G401 (cell line): ENCODE results near the gene AUTS2. TPM values are rescaled to one million over a fixed set of nuclear protein-coding genes. Genes with fewer than 3 reads are reported as not detected.

ENCODE experiments used
- DNase-seq: peaks from one replicate; pipeline ENCODE4 v3.0.0-alpha.2; 2015; ENCODE audit warnings: low spot score
- in situ Hi-C: cut with HindIII; loops from 2 replicates; pipeline ENCODE4 v1.10.0; 2016; ENCODE audit warnings: low sequenced_read_pairs, mixed read lengths
- total RNA-seq: library from RNA; depleted of rRNA; stranded (reverse); fragments of >200 nt; shearing (Covaris generic); gene quantifications from 2 replicates; pipeline ENCODE4 v1.2.3, GENCODE V29; 2014

AUTS2 gene
- total RNA-seq, 1 experiment from 2014 or later, result 4.4 TPM

DNA sequence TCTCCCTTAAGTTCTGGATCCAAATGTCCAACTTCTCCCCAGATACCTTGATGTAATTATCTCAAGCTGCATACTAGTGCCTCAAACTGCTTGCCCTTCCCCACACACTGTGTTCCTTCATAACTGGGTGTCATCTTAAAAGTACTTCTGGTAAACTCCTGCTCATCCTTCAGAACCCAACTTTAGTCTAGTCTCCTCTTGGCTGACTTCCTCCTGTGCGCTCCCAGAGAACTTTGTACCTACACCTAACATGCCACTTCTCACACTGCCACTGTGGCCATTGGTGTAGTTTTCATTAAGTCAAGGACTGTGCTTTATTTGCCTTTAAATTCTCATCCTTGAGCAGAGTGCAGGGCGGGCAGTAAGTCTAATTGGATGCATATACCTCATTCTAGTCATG, 958.5 kb downstream of the AUTS2 start:
- DNase-seq, result no peak
- in situ Hi-C loops, result no loop called here

DNA sequence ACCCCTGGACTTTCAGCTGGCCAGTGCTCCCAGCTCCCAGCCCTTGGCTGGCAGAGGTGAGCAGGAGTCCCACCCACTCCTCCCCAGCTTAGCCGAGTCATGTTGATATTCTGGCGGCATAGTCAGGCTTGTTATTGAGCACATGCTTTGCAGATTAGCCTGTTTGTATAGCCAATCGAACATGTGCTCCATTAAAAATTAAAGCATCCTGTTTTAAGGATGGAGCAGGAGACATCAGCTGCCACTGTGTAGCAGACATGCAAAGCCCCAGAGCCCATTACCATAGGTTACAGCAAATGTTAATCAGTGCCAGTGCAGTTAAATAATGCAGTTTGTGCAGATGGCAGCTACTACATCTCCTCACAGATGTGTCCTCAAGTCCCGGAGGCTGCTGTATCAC, 959.1 kb downstream of the AUTS2 start:
- DNase-seq, result no peak

DNA sequence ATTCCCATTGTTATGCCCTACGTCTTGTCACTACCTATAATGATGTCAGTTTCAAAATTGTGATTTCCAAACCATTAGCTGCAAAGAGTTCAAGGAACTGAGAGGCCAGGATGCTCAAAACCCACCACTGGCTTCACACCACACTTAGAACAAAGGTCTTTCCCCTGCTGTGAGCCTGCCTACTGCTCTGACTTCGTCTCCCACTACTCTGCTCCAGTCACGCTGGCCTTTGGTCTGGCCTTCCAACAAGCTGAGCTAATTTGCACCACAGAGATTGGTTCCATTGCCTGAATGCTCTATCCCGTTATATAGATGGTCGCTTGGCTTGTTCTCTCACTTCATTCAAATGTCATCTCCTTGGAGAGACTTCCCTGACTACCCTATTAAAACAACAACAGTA, 961.5 kb downstream of the AUTS2 start:
- in situ Hi-C loops, result no loop called here
- no peak for DNase-seq

More for the DNA sequence above, 959.1 kb downstream of the AUTS2 start:
- in situ Hi-C loops, result no loop called here

DNA sequence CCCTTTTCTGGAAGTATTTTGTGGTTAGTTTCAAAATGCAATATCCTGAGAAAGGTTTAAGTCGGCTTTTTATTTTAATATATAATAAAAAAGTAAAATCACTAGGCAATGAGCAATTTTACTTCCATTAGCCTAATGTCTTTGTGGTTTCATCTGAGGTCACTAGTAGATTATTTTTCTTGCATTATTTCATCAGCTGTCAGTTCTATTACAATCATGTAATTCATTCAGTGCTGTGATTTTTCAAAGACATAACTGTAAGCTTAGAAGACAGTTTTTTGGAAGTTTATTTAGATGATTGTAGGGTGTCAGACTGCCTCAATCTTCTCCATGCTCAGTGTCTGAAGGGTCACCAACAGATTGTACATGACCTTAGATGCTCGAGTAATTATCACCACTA, 965.7 kb downstream of the AUTS2 start:
- in situ Hi-C loops, result no loop called here
- no peak for DNase-seq

DNA sequence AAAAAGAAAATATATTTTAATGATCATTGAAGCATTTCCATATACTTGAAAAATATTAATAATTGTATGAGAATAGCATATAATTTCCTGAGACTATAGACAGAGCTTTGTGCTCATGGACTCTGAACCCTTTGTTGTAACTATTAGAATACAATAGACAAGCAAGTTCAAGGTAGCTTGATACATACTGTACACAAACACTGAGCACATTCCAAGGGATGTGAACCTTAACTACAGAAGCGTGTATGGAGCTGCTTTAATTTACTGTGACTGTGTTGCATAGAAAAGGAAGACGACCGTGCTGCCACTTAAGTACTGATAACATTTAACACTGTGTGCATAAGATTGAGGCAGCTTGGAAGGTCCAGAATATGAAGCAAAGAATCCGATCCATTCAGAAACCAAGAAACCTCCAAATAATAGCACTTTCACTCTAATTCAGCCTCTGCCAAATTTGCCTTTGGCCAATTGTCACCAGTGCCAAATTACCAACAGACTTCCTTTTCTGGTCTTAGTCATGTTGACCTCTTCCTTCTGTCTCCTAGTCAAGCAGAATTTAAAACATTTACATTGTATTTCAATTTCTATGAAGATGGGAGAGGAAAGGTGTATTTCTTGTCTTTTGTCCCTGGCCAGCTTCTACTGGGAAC, 967.6 kb downstream of the AUTS2 start:
- DNase-seq, result no peak
- in situ Hi-C loops, result no loop called here

DNA sequence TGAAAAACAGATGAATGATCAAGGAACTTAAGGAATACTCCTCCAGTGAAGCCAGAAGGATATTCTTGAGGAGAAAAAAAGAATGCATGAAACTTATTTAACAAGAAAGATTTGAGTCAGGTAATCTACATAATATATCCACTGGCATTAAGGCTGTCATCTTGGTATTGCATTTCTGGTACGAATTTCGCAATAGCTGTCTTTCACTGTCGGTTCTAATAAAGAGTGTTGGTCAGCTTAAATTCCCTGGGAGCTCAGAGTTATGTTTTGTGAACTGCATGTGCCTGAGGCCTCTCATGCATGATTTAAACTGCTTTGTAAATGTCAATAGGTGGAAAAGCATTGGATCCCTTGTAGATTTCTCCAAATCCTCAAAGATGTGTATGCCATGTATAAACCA, 968.4 kb downstream of the AUTS2 start:
- in situ Hi-C loops, result no loop called here
- DNase-seq, result no peak

DNA sequence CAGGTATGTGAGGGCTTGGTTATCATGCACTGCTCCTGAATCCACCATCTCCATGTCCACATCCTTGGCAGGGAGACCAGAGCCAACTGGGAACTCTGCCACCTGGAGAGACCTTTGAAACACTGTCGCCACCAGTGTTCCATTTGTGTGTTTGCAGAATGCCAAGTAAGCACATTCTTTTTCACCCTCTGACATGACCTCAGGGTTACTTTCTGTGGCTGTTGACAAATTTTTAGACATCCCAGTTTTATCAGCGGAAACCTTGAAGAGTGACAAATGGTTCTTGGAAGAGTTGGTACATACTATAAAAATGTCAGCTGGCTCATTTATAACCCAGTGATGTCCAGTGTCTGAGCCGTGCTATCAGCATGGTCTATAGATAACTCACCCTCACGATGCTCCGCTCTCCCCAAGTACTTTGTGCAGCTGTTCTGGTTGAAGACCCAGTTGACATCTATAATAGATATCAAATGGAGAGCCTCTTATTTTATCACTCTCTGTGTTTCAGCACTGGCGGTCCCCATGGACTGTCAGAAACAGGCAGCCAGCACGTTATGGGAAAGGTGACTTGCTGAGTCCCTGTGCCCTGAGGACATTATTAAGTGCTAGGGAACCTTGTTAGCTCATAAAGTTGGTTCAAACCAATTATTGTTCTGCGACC, 970.5 kb downstream of the AUTS2 start:
- in situ Hi-C loops, result no loop called here
- DNase-seq, result peak; percentile 23

DNA sequence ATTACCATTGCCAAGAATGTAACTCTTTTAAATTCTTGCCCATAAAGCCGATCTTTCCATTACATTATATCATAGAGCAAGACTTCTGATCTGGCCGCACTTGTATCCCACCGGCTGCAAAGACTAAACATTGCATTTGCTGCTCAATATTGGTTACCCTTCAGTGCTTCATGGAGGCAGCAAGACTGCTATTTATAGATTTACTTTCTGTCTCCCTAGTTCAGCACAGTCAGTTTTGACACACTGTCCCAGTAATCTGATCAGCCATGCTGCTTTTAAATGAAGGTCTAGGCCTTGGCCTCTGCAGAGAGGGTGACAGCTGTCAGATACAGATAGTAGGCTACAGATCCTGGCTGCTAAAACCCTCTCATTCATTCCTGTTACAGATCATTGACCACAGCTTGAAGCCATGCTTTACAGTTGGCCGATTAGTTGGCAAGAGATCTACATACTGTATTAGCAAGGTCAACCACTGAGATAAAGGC, 971.1 kb downstream of the AUTS2 start:
- in situ Hi-C loops, result no loop called here
- DNase-seq, result peak; percentile 75

DNA sequence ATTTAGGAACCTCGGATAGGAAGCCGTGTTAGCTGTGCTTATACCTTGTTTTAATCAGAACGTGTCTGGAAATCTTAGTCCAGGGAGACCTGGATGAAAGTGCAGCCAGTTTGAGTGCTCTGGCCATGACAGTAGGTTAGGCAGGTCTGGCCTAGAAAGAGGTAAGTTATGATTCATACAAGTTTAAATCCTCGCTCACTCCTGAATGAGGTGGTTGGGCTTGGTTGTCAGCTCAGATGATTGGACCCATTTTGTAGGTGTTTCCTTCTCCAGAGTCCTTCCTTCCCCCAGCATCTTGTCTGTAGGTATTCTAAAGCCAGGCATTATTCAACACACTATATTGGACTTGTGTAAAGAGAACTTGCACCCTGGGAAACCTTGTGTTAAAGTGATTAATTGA, 971.8 kb downstream of the AUTS2 start:
- no peak for DNase-seq
- in situ Hi-C loops, result no loop called here

DNA sequence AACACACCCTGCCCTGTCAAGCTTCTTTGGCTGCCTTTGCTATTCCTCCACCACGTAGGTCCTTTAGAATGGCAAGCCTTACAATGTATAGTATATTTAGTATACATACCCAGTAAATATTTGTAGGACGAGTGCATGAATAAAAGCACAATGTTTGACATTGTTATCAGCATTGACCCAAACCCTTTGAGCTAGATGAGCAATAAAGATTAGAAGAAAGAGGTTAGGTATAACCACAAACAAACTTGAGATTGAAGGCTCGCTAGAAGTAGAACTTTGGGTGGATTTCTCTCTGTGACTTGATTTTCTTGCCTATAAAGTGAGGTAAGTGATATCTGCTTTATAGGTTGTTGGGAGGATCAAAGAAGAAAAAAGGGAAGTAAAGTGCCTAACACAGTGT, 972.7 kb downstream of the AUTS2 start:
- in situ Hi-C loops, result no loop called here
- no peak for DNase-seq

DNA sequence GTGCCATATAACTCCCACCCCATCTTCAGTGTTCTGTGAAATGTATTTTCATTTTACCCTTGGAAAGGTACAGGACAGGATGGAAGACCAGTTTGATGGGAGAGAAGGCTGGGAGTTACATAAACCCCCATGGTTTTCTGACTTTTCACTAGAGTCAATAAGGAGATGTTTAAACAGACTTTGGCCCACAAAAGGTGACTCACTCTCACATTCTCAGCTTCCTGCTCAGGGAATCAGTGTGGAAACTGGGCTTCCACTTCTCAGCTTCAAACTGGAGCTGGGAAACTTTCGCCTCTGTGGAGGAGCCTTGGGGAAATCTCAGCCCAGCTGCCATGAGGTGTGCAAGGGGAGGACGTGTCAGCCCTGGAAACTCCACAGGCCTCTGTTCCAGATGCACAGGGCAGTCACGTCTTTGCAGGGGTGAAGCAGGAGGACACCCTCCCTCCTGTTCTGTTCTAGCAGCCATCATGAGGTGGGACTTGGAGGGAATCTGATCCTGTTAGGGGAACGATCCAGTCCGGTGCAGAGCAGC, 973.2 kb downstream of the AUTS2 start:
- in situ Hi-C loops, result no loop called here

DNA sequence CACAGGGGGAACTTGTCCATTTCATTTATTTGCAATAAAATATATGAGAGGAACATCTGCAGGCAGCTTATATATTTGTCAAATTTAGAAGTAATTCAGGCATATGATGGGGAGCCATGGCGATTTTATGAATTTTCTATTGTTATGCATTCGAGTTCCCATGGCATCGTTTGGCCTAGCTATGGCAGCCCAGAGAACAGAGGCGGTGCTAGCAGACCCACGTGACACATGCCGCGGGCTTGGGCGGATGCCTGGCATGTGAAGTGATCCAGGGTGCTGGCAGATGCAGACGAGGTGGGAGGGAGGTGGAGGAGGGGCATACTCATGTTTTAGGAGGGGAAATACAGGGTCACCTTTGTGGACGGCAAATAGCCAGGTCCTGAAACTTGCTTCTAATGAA, 973.7 kb downstream of the AUTS2 start:
- DNase-seq, result no peak
- in situ Hi-C loops, result no loop called here

More for the DNA sequence above, 973.2 kb downstream of the AUTS2 start:
- DNase-seq, result no peak

DNA sequence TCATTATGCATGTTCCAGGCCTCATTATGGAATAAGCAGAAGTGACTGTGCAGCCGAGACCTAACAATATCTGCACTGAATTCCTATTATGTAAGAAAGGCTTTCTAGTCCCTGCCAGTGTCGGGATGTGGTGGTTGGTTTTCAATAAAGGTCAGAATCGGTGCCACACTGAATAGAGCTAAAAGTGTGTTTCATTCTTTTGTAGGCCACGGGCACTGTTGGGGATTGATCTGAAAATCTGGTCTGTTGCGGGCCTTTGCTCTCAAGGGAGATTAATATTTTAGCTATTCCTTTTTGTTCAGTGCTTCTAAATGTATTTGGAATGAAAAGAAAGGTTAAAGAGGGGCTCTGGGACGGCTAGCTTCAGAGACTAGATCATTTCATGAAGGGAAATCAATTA, 974.3 kb downstream of the AUTS2 start:
- DNase-seq, result no peak
- in situ Hi-C loops, result no loop called here

DNA sequence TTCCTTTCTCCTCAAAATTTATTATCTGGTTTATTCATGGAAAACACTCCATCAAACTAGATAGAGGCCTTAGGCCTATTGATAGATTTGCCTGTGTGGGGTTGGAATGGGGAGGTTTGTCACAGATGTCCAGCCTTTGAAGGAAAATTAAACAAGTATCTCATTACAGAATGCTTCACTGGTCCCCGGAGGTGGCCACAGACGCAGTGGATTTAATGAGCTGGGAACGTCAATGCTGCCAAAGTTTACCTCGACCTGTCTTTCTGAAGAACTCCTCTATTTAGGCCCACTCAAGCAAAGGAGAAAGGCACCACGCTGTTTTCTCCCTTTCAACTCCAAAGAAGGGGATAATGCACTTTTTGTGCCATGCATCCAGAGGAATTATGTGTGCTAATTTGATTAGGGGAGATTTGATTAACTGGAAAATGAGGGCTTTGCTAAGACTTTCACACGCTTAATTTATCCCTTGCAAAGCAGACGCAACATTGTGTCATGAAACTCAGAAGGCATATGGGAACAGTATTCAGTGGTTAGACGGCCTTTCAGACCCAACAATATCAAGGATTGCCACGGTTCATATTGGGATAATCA, 974.9 kb downstream of the AUTS2 start:
- in situ Hi-C loops, result no loop called here
- peak; percentile 16 for DNase-seq

DNA sequence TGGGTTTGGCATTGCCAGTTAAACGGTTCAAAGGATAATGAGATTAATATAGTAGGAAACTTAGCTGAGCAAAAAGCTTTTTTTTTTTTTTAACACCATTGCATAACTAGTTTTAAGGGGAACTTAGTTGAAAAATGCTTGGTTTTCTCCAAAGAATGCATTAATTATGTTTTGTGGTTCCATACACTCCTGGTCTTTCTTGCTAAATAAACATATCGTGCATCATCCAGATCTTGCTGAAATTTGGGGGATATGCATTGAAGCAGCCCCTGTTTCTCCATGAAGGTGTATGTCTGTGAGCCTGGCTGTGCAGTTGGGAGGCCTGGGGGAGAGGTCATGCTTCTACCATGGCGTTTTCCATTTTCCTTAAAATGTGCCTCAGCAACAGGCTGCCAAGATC, 975.4 kb downstream of the AUTS2 start:
- DNase-seq, result no peak
- in situ Hi-C loops, result no loop called here

DNA sequence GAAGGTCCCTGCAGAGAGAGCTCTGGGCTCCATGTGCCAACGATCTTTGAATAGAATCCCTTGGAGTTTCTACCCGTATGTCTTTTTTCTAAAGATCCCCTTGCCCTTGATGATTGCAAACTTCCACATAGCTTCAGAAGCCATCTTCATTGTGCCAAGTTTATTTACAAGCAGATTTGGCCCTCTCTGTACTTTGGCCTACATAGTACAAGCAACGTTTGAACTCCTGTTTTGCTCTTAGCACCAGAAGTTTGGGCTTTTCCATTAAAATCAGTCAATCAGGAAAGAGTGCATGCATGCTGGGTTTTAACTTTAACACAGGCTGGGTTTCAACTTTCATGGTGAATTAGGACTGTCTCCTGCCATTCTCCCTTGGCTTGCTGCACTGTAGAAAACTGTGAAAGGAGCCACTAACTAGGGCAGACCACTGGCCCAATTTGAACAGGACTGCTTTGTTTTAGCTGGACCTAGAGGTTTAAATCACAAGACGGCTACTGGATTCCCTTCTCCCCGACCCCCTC, 976.1 kb downstream of the AUTS2 start:
- in situ Hi-C loops, result no loop called here
- DNase-seq, result peak; percentile 10

DNA sequence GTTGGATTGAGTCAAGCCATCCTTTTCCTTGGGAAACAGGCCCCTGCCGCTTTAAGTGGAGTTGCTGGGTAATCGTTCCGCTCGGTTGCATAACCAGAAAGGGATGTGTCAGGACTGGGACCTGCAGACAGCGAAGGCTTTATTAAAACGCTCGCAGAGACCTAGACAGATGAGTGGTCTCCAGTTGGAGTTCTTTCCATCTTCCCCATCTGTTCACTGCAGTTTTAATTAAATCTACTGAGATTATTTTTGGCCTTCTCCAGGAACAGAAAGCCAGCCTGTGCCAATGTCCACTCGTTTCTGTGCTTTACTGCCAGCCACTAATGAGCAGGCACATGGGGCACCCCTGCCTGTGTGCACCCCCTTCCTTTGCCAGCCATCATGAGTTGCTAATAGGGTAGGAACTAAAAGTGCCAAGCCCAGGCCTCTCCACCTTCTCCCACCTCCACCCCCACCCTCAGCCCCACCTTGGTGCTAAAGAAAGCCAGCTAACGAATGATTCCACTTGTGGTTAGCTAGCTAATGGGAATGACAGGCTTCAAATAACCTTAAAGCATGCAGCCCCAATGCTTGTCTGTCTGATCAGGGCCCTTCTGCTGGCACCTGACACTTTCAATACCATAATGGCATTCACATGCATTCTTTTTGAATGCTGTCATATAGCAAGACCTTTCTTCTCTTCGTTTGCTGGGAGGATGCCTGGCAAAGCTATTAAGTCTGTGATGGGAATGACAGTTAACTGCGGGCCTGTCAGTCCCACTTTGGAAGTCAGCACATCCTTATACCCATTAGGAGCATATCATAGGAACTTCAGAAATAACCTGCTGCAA, 976.9 kb downstream of the AUTS2 start:
- peak; percentile 81 for DNase-seq
- in situ Hi-C loops, result no loop called here

DNA sequence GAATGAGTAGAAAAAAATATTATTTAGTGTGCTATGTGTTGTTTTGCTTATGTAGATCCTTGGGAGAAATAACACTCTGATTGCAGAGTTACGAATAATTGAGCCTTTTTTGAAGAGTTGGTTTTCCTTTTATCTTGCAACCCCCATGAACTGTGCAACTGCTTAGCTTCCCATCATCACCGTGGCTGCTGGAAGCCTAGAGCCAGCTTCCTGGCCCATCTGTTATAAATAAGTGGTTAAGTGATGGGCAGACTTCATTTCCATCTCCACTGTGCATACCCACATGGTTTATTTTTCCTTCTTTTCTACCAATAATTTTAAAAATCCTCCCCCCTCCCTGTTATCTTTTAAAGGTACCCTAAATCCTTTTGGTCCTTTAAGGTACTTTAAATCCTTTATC, 978.8 kb downstream of the AUTS2 start:
- in situ Hi-C loops, result no loop called here
- DNase-seq, result peak; percentile 47

DNA sequence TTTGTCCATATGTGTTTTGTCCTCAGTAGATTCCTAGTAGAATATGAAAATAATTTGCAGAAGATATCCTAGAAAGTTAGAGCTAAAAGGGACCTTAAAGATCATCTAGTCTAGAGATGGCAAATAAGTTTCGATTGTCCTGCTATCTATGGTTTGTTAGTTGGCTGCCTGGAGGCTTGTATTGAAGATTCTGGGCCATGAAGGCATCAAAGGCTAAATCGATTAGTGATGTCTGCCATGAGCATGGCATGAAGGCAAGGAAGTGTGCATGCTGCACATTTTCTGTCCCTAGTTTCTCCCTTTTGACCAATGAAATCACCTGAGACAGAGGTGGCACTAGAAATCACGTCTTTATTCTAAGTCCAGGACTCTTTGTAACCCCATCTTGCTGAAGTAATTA, 979.9 kb downstream of the AUTS2 start:
- in situ Hi-C loops, result no loop called here
- DNase-seq, result no peak
